HUES48 (cell line): ENCODE data around the gene ACACB.

Experiments used
- H3K27ac ChIP-seq: one replicate; pipeline ENCODE4 v1.7.0; 2013; ENCODE audit warnings: low read depth, low read length, inconsistent platforms
- H3K27me3 ChIP-seq: 2 replicates; pipeline ENCODE4 v1.6.1; 2013; ENCODE audit warnings: mild to moderate bottlenecking, low read length; ENCODE audit not compliant: control insufficient read depth, insufficient read depth
- H3K36me3 ChIP-seq: 2 replicates; pipeline ENCODE4 v1.6.1; 2013; ENCODE audit warnings: low read length; ENCODE audit not compliant: control insufficient read depth, insufficient read depth
- H3K4me1 ChIP-seq: 2 replicates; pipeline ENCODE4 v1.6.1; 2013; ENCODE audit warnings: mild to moderate bottlenecking, low read length; ENCODE audit not compliant: control insufficient read depth, insufficient read depth
- H3K4me3 ChIP-seq: 2 replicates; pipeline ENCODE4 v1.5.1; 2013; ENCODE audit warnings: mild to moderate bottlenecking, low read depth, low read length
- H3K9ac ChIP-seq: 2 replicates; pipeline ENCODE4 v1.6.1; 2013; ENCODE audit warnings: mild to moderate bottlenecking, low read depth, low read length, moderate library complexity
- H3K9me3 ChIP-seq: 2 replicates; pipeline ENCODE4 v1.6.1; 2013; ENCODE audit warnings: low read length; ENCODE audit not compliant: control insufficient read depth, insufficient read depth

ACACB gene

GRCh38 chr12:109258201-109258600, 141.8 kb downstream of the ACACB start:
- H3K27me3 ChIP-seq = no peaks in the 10 kb centered on the region
- H3K9me3 ChIP-seq = 0 out of 2 replicates have a peak, but pooled peaks cover 5% of the 10 kb centered on the region
- H3K9ac ChIP-seq = no peak overlapping the region
- H3K4me1 ChIP-seq = peaks cover 9% of the 10 kb centered on the region
- peaks cover 2% of the 10 kb centered on the region; the same call in 1 of the 2 replicates for H3K36me3 ChIP-seq
- no peak overlapping the region for H3K4me3 ChIP-seq
- no peak overlapping the region for H3K27ac ChIP-seq

DNA sequence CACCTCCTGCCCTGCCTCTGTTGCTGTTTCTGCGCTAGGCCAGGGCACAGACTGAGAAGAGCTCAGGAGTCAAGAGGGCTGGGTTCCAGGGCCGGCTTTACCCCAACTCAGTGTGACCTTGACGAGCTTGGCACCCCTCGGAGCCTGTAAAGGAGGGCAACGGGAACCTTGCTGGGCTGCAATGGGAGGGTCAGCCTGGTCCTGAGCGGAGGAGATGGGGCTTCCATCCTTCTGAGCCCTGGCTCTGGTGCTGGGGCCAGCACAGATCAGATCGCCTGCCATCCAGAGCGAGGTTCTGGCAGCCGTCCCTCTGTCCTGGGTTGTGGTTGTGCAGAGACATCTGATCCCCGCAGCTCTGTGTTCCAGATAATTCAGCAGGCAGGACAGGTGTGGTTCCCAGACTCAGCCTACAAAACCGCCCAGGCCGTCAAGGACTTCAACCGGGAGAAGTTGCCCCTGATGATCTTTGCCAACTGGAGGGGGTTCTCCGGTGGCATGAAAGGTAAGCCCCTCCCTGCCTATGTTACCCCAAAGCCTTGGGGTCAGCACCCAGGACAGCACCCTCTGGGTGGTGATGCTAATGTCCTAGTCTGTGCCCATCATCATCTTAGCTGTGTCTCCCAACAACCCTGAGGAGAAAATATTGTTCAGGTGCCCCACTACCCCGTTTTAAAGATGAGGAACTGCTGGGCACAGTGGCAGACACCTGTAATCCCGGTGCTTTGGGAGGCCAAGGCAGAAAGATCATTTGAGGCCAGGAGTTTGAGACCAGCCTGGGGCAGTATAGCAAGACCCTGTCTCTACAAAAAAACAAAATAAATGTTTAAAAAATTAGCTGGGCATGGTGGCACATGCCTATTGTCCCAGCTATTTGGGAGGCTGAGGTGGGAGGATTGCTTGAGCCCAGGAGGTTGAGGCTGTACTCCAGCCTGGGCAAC, 142.5 kb downstream of the ACACB start:
- H3K9me3 ChIP-seq = 0 out of 2 replicates have a peak, but pooled peaks cover 2% of the 10 kb centered on the region
- no peak overlapping the region for H3K4me3 ChIP-seq
- H3K27me3 ChIP-seq = no peaks in the 10 kb centered on the region
- no peak overlapping the region for H3K27ac ChIP-seq
- peaks cover 2% of the 10 kb centered on the region; the same call in 1 of the 2 replicates for H3K36me3 ChIP-seq
- peaks cover 9% of the 10 kb centered on the region for H3K4me1 ChIP-seq
- H3K9ac ChIP-seq = no peak overlapping the region

DNA sequence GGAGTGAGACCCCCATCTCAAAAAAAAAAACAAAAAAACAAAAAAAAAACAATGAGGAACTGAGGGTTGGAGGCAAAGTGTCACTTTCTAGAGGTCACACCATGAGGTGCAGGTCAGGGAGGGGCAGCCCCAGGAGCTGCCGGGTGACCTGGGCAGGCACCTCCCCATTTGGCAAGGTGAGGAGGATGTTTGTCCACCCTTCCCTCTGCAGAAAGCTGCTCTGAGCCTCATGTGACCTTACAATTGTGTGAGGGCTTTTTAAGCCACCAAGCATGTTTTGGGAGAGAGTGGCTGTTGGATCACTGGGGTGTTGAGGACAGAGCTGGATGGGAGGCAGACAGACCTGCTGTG, 143.1 kb downstream of the ACACB start:
- Histone ChIP-seq H3K9ac (no peak overlapping the region), H3K9me3 (no peaks in the 10 kb centered on the region), H3K4me3 (no peak overlapping the region), H3K4me1 (peaks cover 9% of the 10 kb centered on the region), H3K27me3 (no peaks in the 10 kb centered on the region), H3K27ac (no peak overlapping the region), H3K36me3 (no peaks in the 10 kb centered on the region; the same call in 1 of the 2 replicates)

DNA sequence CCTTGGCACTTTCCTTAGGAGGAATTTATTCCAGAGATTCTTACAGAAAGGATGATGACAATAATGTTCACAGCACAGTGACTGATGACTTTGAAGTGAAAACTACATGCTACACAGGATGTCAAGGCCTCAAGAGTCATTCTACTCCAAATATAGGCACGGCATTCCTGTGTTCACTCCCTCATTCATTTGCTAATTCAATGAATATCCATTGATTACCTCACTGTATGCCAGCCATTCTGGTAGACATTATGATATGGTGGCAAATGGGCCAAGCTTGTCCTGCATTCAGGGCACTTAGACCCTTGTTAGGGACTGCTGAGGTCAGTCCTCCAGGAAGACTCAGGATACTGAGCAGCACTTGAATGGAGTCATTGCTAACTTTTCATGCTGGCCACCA, 144.7 kb downstream of the ACACB start:
- H3K27ac ChIP-seq = peak overlapping the region; percentile 9
- H3K9ac ChIP-seq = no peak overlapping the region
- H3K4me1 ChIP-seq = peaks cover 9% of the 10 kb centered on the region
- no peak overlapping the region for H3K4me3 ChIP-seq
- peaks cover 4% of the 10 kb centered on the region for H3K36me3 ChIP-seq
- H3K27me3 ChIP-seq = no peaks in the 10 kb centered on the region
- no peaks in the 10 kb centered on the region for H3K9me3 ChIP-seq

GRCh38 chr12:109261939-109262338, 145.6 kb downstream of the ACACB start:
- H3K9me3 ChIP-seq = no peaks in the 10 kb centered on the region
- no peaks in the 10 kb centered on the region for H3K27me3 ChIP-seq
- no peak overlapping the region for H3K27ac ChIP-seq
- H3K4me1 ChIP-seq = peaks cover 9% of the 10 kb centered on the region
- peaks cover 4% of the 10 kb centered on the region for H3K36me3 ChIP-seq
- no peak overlapping the region for H3K9ac ChIP-seq
- no peak overlapping the region for H3K4me3 ChIP-seq

- Histone ChIP-seq H3K36me3 (peaks cover 4% of the 10 kb centered on the region), H3K4me3 (no peak overlapping the region), H3K27me3 (no peaks in the 10 kb centered on the region), H3K9me3 (no peaks in the 10 kb centered on the region), H3K9ac (no peak overlapping the region), H3K4me1 (peaks cover 9% of the 10 kb centered on the region), H3K27ac (no peak overlapping the region)
Observed at GRCh38 chr12:109263439-109263838, 147.1 kb downstream of the ACACB start.

- Histone ChIP-seq H3K9ac (no peak overlapping the region), H3K27ac (no peak overlapping the region), H3K27me3 (no peaks in the 10 kb centered on the region), H3K9me3 (no peaks in the 10 kb centered on the region), H3K4me1 (peaks cover 9% of the 10 kb centered on the region), H3K36me3 (peaks cover 4% of the 10 kb centered on the region), H3K4me3 (no peak overlapping the region)
Observed at GRCh38 chr12:109264095-109264942, 147.9 kb downstream of the ACACB start.

DNA sequence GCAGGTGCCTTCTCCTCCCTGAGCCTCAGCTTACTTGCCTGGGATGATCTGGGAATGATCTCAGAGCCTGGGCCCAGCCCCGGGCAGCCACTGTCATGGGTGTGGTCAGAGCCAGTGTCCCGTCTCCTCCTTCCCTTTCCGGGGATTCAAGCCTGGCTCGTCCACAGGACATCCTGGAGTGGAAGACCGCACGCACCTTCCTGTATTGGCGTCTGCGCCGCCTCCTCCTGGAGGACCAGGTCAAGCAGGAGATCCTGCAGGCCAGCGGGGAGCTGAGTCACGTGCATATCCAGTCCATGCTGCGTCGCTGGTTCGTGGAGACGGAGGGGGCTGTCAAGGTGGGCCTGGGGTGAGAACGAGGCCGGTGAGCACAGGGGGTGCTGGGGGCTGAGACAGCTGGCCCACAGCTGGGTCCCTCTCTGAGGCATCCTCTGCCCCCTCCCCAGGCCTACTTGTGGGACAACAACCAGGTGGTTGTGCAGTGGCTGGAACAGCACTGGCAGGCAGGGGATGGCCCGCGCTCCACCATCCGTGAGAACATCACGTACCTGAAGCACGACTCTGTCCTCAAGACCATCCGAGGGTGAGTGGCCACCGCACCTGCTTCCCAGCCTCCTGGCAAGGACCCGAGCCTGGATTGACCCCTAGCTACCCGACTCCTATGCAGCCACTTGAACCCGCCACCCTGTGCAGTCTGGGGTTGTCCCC, 148.7 kb downstream of the ACACB start:
- Histone ChIP-seq H3K36me3 (peaks cover 4% of the 10 kb centered on the region), H3K9ac (no peak overlapping the region), H3K27me3 (no peaks in the 10 kb centered on the region), H3K27ac (no peak overlapping the region), H3K4me3 (no peak overlapping the region), H3K9me3 (no peaks in the 10 kb centered on the region), H3K4me1 (peaks cover 9% of the 10 kb centered on the region)

DNA sequence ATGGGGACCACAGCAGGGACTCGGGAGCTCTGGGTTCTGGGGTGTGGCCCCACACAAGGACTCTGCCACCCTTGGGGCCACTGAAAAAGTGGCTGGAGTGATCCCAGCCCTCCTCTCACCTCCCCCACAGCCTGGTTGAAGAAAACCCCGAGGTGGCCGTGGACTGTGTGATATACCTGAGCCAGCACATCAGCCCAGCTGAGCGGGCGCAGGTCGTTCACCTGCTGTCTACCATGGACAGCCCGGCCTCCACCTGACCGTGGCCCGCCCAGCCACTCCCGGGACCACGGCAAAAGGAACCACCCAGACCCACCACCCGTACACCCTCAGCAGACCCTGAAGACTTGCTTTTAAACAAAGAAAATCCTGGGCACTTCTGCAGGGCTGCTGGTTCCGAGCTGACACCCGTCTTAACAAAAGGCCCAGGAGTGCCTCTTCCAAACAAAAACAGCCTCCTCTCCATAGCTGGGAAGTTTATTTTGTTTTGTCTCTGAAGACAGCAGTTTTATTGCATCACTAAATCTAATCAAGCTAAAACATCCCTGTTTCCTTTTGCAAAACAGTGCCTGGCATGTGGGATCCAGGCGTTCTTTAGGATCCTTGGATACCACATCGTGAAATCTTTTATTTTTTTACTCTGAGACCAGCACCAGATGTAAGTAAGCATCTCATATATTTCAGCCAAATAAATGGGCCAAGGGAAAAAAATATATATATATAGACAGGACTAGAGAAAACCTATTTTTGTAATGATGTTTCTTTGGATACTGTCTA, 149.9 kb downstream of the ACACB start:
- no peak overlapping the region for H3K4me3 ChIP-seq

DNA sequence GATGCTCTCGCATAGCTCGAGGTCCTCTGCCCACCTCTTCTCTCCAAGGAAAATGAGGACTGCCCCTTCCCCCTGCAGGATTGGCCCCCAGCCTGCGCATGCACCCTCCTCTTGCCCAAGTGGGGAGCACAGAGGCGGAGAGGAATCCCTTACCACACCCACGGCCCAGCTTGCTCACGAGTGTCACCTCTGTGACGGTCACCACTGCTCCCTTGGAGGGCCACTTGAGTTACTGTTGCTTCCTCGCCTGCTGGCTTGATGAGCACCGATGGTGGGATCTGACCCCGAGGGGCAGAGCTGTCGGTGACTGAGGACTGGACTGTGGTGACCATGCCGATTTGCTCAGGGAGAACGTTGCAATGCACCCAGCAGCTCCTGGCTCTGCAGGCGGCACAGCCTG, 151.0 kb downstream of the ACACB start:
- H3K36me3 ChIP-seq = peaks cover 4% of the 10 kb centered on the region
- no peaks in the 10 kb centered on the region for H3K4me1 ChIP-seq
- H3K9me3 ChIP-seq = no peaks in the 10 kb centered on the region
- H3K4me3 ChIP-seq = no peak overlapping the region
- no peaks in the 10 kb centered on the region for H3K27me3 ChIP-seq
- no peak overlapping the region for H3K9ac ChIP-seq
- no peak overlapping the region for H3K27ac ChIP-seq

More for the DNA sequence above, 149.9 kb downstream of the ACACB start:
- H3K4me1 ChIP-seq = 0 out of 2 replicates have a peak, but pooled peaks cover under 1% of the 10 kb centered on the region
- H3K9ac ChIP-seq = no peak overlapping the region
- H3K9me3 ChIP-seq = no peaks in the 10 kb centered on the region
- H3K27ac ChIP-seq = no peak overlapping the region
- H3K27me3 ChIP-seq = no peaks in the 10 kb centered on the region
- H3K36me3 ChIP-seq = peaks cover 4% of the 10 kb centered on the region
